ENCODE data around the gene HDAC4. TPM values are rescaled to one million over a fixed set of nuclear protein-coding genes. Genes with fewer than 3 reads are reported as not detected.
A peak's percentile ranks its signal among the peaks of the same experiment; 100 is the strongest.

HDAC4 gene
- total RNA-seq, 1 experiment from 2014 or later, result 44.4 TPM

GRCh38 chr2:239035997-239036731, 364.7 kb downstream of the HDAC4 start (continued):
- TF ChIP-seq MXD4 (CRISPR knock-in tag; IDR thresholded peaks at IDR 0.05; ENCODE audit: borderline replicate concordance), result no peak

- ChIA-PET CTCF (interaction anchor here (0.5 kb wide), 2 partner anchors 366 to 417 kb away, joined by 3 to 7 read pairs; no protein-coding TSS in a partner anchor), POLR2A (no interaction called here)
- TF ChIP-seq CTCF (IDR thresholded peaks at IDR 0.05) (peak; percentile 74), GRHL2 (CRISPR knock-in tag; IDR thresholded peaks at IDR 0.05; ENCODE audit: insufficient replicate concordance, severe bottlenecking) (no peak), E2F4 (CRISPR knock-in tag; IDR thresholded peaks at IDR 0.05; ENCODE audit: borderline replicate concordance, low read depth) (no peak)
- no peak overlapping the region for H3K4me3 Mint-ChIP-seq
- H3K36me3 Mint-ChIP-seq, result no peaks in the 10 kb centered on the region
- no peaks in the 10 kb centered on the region for H3K4me1 Mint-ChIP-seq
- peak; percentile 84 for ATAC-seq
- H3K27ac Mint-ChIP-seq, result no peak overlapping the region
- no peaks in the 10 kb centered on the region for H3K27me3 Mint-ChIP-seq (ENCODE audit: low read depth)
- peak; percentile 80 for DNase-seq (ENCODE audit: low spot score)
- H3K9me3 Mint-ChIP-seq, result no peaks in the 10 kb centered on the region
Observed at GRCh38 chr2:239035361-239035814, 365.4 kb downstream of the HDAC4 start.

GRCh38 chr2:239034561-239035341, 366.1 kb downstream of the HDAC4 start:
- POLR2A ChIA-PET, result no interaction called here
- no peak overlapping the region for H3K27ac Mint-ChIP-seq
- no peaks in the 10 kb centered on the region for H3K9me3 Mint-ChIP-seq
- no peaks in the 10 kb centered on the region for H3K36me3 Mint-ChIP-seq
- no peak for TF ChIP-seq TCF7 (CRISPR knock-in tag; IDR thresholded peaks at IDR 0.05; ENCODE audit: low read depth)
- CTCF ChIA-PET, result interaction anchor here (0.5 kb wide), 1 partner anchor 367 kb away, joined by 7 read pairs; no protein-coding TSS in a partner anchor
- H3K4me1 Mint-ChIP-seq, result no peaks in the 10 kb centered on the region
- H3K4me3 Mint-ChIP-seq, result no peak overlapping the region
- ATAC-seq, result no peak; the same call in 1 of the 2 replicates
- no peak for DNase-seq (ENCODE audit: low spot score)
- H3K27me3 Mint-ChIP-seq (ENCODE audit: low read depth), result no peaks in the 10 kb centered on the region

GRCh38 chr2:239033801-239034560, 366.8 kb downstream of the HDAC4 start:
- no peak for DNase-seq (ENCODE audit: low spot score)
- Mint-ChIP-seq H3K4me1 (no peaks in the 10 kb centered on the region), H3K36me3 (no peaks in the 10 kb centered on the region), H3K27ac (no peak overlapping the region), H3K4me3 (no peak overlapping the region), H3K27me3 (ENCODE audit: low read depth) (no peaks in the 10 kb centered on the region), H3K9me3 (no peaks in the 10 kb centered on the region)
- no peak for ATAC-seq
- ChIA-PET POLR2A (no interaction called here), CTCF (no interaction called here)
- TF ChIP-seq ZBTB43 (CRISPR knock-in tag; IDR thresholded peaks at IDR 0.05) (no peak), ZNF425 (CRISPR knock-in tag; conservative IDR thresholded peaks at IDR 0.05) (no peak), GTF2I (CRISPR knock-in tag; conservative IDR thresholded peaks at IDR 0.05) (no peak), GABPB1 (CRISPR knock-in tag; IDR thresholded peaks at IDR 0.05) (no peak), ZNF423 (CRISPR knock-in tag; IDR thresholded peaks at IDR 0.05) (no peak), CDX4 (CRISPR knock-in tag; IDR thresholded peaks at IDR 0.05; ENCODE audit: borderline replicate concordance) (no peak), TCF7 (CRISPR knock-in tag; IDR thresholded peaks at IDR 0.05; ENCODE audit: low read depth) (no peak), OVOL2 (CRISPR knock-in tag; IDR thresholded peaks at IDR 0.05; ENCODE audit: borderline replicate concordance) (no peak), SP1 (CRISPR knock-in tag; conservative IDR thresholded peaks at IDR 0.05) (no peak), GRHL2 (CRISPR knock-in tag; IDR thresholded peaks at IDR 0.05; ENCODE audit: insufficient replicate concordance, severe bottlenecking) (no peak), FOXJ3 (CRISPR knock-in tag; IDR thresholded peaks at IDR 0.05; ENCODE audit: borderline replicate concordance) (no peak), MLX (CRISPR knock-in tag; IDR thresholded peaks at IDR 0.05) (no peak), E2F1 (CRISPR knock-in tag; IDR thresholded peaks at IDR 0.05) (no peak)

All from WTC11 (cell line).